ENCODE data around the gene SLC7A6. TPM values are rescaled to one million over a fixed set of nuclear protein-coding genes. Genes with fewer than 3 reads are reported as not detected.
A peak's percentile ranks its signal among the peaks of the same experiment; 100 is the strongest.

SLC7A6 gene
- total and polyA plus RNA-seq, 10 of the 15 experiments (the other 5 are each of a cell fraction or from before 2014, with no cell fraction given) = 8.2 to 60.4 (median 28.6) TPM

- TF ChIP-seq, protein P1, sequence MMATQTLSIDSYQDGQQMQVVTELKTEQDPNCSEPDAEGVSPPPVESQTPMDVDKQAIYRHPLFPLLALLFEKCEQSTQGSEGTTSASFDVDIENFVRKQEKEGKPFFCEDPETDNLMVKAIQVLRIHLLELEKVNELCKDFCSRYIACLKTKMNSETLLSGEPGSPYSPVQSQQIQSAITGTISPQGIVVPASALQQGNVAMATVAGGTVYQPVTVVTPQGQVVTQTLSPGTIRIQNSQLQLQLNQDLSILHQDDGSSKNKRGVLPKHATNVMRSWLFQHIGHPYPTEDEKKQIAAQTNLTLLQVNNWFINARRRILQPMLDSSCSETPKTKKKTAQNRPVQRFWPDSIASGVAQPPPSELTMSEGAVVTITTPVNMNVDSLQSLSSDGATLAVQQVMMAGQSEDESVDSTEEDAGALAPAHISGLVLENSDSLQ (IDR thresholded peaks at IDR 0.05) = peak; percentile 71
- TF ChIP-seq YY1 (IDR thresholded peaks at IDR 0.05; ENCODE audit: low read depth, low read length) (peak; percentile 40; the same call in 1 of the 2 replicates), CREB1 (IDR thresholded peaks at IDR 0.05; ENCODE audit: low read depth) (peak; percentile 31; the same call in 1 of the 2 replicates), ZNF274 (IDR thresholded peaks at IDR 0.05; ENCODE audit: insufficient read depth, insufficient read length) (no peak), POLR2AphosphoS2 (IDR thresholded peaks at IDR 0.05; ENCODE audit: low read depth, low read length) (no peak), E2F8 (IDR thresholded peaks at IDR 0.05; ENCODE audit: low read depth, partially characterized antibody) (peak; percentile 17), ZNF687 (IDR thresholded peaks at IDR 0.05) (peak; percentile 77), SIX5 (IDR thresholded peaks at IDR 0.05; ENCODE audit: low read depth, low read length, severe bottlenecking) (no peak), MEF2B (IDR thresholded peaks at IDR 0.05; ENCODE audit: partially characterized antibody, poor library complexity, severe bottlenecking) (peak; percentile 15), PML (IDR thresholded peaks at IDR 0.05; ENCODE audit: low read length) (peak; percentile 80), CUX1 (IDR thresholded peaks at IDR 0.05; ENCODE audit: insufficient replicate concordance, low read depth, low read length) (peak; percentile 53), BCL11A (IDR thresholded peaks at IDR 0.05; ENCODE audit: low read depth, low read length) (peak; percentile 74), CHD1 (IDR thresholded peaks at IDR 0.05; ENCODE audit: low read depth, low read length) (peak; percentile 93; the same call in 1 of the 2 replicates), POLR2A (IDR thresholded peaks at IDR 0.05; ENCODE audit: low read depth, low read length) (no peak)
- TF ChIP-seq, protein P2, sequence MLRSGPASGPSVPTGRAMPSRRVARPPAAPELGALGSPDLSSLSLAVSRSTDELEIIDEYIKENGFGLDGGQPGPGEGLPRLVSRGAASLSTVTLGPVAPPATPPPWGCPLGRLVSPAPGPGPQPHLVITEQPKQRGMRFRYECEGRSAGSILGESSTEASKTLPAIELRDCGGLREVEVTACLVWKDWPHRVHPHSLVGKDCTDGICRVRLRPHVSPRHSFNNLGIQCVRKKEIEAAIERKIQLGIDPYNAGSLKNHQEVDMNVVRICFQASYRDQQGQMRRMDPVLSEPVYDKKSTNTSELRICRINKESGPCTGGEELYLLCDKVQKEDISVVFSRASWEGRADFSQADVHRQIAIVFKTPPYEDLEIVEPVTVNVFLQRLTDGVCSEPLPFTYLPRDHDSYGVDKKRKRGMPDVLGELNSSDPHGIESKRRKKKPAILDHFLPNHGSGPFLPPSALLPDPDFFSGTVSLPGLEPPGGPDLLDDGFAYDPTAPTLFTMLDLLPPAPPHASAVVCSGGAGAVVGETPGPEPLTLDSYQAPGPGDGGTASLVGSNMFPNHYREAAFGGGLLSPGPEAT (IDR thresholded peaks at IDR 0.05; ENCODE audit: low read depth) = peak; percentile 78
Measured at GRCh38 chr16:68275611-68276191, 11.4 kb downstream of the SLC7A6 start (continued).

Measured in GM12878 (cell line).